Right atrium auricular region (tissue), 2 donors: ENCODE measurements around the gene MAD1L1. TPM values are rescaled to one million over a fixed set of nuclear protein-coding genes. Genes with fewer than 3 reads are reported as not detected.

Experiments used
- DNase-seq: peaks from one replicate; pipeline ENCODE4 v3.0.0-alpha.2; 2019; ENCODE audit warnings: low spot score
- H3K27ac ChIP-seq, 2 donors: fragments of 200-600 bp; sonication (generic); 1 replicate in 1 of 2; 2 replicates in 1 of 2; pipeline ENCODE4 v1.5.1; 2016 to 2019
- H3K27me3 ChIP-seq, 2 donors: fragments of 200-600 bp; sonication (generic); one replicate each; pipeline versions ENCODE4 v1.5.1 to v1.6.0; 2017 to 2019
- H3K36me3 ChIP-seq: fragments of 200-600 bp; sonication (generic); one replicate; pipeline ENCODE4 v1.5.1; 2016
- H3K4me1 ChIP-seq, 2 donors: fragments of 200-600 bp; sonication (generic); one replicate each; pipeline versions ENCODE4 v1.5.1 to v1.6.0; 2017 to 2019
- H3K4me3 ChIP-seq, 2 donors: fragments of 200-600 bp; sonication (generic); 1 replicate in 1 of 2; 2 replicates in 1 of 2; pipeline ENCODE4 v1.5.1; 2017 to 2019; ENCODE audit warnings: mild to moderate bottlenecking in 1 of 2, moderate library complexity in 1 of 2
- H3K9me3 ChIP-seq, 2 donors: fragments of 200-600 bp; sonication (generic); one replicate each; pipeline ENCODE4 v1.5.1; 2019
- total RNA-seq, 2 donors: library from RNA; depleted of rRNA; stranded (reverse); fragments of >200 nt; gene quantifications; one replicate each; pipeline ENCODE4 v1.1.0, GENCODE V29; 2016
- TF ChIP-seq, protein P1 (sequence below), 2 donors: fragments of 200-600 bp; sonication (generic); IDR thresholded peaks; one replicate each; pipeline ENCODE4 v1.5.1; 2019; ENCODE audit warnings: antibody characterized with exemption in 2 of 2

The MAD1L1 gene
- total RNA-seq, 2 donors from 2014 or later = 13.3 to 31.9 TPM

DNA sequence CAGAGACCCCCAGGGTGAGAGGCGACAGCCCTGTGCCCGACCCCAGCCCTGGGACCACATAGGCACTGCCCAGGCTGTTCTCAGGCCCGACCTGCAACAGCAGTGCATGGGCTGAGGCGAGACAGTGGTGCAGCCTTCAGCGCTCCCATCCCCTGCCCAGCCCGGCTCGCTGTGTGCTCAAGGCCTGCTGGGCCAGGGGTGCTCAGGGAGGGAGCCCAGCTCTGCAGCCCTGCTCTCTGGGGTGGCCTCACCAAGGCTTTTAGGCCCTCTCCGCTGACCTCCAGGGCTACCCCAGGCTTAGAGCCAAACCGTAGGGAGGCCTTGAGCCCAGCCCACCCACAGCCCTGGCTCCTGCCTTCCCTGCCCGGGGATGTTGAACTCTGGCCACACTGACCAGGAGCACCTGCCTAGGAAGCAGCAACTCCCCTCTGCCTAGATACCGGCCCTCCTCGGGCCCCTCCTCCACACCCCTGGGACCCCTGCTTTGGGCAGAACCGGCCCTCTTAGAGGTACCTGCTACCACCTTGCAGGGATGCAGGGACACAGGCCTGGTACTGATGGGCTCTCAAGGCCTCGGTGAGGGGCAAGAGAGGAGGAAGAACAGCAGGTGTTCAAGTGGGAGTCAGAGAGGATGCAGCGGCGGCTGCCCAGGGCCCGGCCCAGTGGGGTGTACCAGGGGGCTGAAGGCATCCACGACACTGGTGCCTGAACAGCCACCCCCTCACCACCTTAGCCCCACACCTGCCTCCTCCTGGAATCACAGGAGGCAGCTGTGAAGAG lies 331.1 kb downstream of the MAD1L1 start:
- Histone ChIP-seq H3K27me3 (no peaks in the 10 kb centered on the region), H3K4me1 (peaks cover 0 to 23% of the 10 kb centered on the region in 2 donors), H3K36me3 (peaks cover 4% of the 10 kb centered on the region), H3K27ac (no peak overlapping the region), H3K4me3 (no peak overlapping the region), H3K9me3 (no peaks in the 10 kb centered on the region)
- TF ChIP-seq, protein P1, sequence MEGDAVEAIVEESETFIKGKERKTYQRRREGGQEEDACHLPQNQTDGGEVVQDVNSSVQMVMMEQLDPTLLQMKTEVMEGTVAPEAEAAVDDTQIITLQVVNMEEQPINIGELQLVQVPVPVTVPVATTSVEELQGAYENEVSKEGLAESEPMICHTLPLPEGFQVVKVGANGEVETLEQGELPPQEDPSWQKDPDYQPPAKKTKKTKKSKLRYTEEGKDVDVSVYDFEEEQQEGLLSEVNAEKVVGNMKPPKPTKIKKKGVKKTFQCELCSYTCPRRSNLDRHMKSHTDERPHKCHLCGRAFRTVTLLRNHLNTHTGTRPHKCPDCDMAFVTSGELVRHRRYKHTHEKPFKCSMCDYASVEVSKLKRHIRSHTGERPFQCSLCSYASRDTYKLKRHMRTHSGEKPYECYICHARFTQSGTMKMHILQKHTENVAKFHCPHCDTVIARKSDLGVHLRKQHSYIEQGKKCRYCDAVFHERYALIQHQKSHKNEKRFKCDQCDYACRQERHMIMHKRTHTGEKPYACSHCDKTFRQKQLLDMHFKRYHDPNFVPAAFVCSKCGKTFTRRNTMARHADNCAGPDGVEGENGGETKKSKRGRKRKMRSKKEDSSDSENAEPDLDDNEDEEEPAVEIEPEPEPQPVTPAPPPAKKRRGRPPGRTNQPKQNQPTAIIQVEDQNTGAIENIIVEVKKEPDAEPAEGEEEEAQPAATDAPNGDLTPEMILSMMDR (IDR thresholded peaks at IDR 0.05) = no peak
- DNase-seq = no peak

DNA sequence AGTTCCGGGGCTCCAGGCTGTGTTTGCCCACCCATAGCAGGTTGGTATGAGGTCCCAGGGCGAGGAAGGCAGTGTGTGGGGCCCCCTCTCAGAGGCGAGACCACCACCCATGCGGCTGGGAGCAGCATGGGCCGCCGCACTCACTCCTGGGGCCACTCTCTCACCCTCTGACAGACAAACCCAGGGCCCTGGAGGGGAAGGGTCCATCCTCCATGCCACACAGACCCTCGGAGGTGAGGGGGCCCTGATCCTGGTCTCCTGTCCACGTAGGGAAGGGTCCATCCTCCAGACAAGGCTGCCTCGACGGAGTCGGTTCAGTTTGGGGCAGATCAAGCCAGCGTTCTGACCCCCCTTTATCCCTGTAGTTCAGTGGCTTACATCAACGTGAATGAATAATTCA lies 331.9 kb downstream of the MAD1L1 start:
- Histone ChIP-seq H3K27me3 (no peaks in the 10 kb centered on the region), H3K4me1 (peaks cover 0 to 27% of the 10 kb centered on the region in 2 donors), H3K4me3 (no peak overlapping the region), H3K36me3 (peaks cover 4% of the 10 kb centered on the region), H3K9me3 (no peaks in the 10 kb centered on the region), H3K27ac (no peak overlapping the region)
- TF ChIP-seq, protein P1 (IDR thresholded peaks at IDR 0.05) = no peak
- no peak for DNase-seq

DNA sequence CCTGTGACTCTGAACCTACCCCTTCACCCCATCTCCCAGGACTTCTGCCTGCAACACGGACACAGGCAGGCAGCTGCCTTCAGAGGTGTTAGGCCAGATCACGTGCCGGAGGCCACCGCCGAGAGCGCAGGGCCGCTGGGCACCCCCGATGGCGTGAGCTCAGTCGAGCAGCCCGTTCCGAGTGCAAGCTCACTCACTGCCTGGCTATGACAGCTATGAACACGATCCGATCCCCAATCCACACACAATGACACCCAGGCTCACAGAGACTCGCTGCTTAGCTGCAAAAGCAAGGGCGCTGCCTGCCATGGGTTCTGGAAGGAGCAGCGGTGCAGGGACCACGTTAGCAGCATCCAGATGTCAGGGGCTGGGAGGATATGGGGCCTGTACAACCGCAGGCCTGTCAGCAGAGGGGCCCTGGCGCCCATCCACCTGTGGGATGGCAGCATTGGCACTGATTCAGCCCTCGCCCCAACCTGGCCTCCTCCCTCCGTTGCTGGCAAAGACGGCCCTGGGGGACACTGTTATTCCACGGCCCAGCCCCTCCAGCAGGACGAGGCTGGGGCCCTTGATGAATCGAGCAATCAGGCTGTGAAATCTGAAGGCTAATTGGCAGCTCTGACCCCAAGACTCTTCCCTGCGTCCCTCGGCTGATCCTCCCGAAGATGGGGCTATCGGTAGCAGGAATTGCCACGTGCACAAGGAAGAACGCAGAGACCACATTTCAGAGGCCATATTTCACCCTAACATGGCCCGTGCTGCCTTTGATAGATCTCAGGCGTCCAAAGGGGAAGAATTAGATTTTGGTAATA lies 332.6 kb downstream of the MAD1L1 start:
- H3K9me3 ChIP-seq = no peaks in the 10 kb centered on the region
- peaks cover 4% of the 10 kb centered on the region for H3K36me3 ChIP-seq
- H3K4me3 ChIP-seq = no peak overlapping the region
- peak overlapping the region in 1 of 2 donors; percentile 65 for H3K27ac ChIP-seq
- H3K4me1 ChIP-seq = peaks cover 0 to 34% of the 10 kb centered on the region in 2 donors
- TF ChIP-seq, protein P1 (IDR thresholded peaks at IDR 0.05) = no peak
- no peak for DNase-seq
- no peaks in the 10 kb centered on the region for H3K27me3 ChIP-seq

DNA sequence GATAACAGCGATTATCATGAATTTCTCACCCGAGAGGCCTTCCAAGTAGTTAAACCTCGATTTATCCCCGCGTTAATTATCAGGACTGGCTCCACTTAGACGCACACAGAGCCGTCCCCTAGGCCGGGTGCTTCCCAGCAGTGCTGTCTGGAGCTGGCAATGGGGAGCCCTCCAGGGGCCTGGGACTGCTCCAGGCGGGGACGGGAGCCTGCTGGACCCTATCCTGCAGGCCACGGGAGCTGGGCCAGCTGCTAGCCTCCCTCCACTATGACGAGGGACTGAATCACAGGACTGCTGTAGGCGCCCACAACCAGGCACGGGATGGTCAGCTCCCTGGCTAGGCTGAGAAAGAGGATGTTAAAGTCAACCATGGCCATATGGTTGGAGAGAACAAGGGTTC lies 333.5 kb downstream of the MAD1L1 start:
- no peaks in the 10 kb centered on the region for H3K27me3 ChIP-seq
- TF ChIP-seq, protein P1 (IDR thresholded peaks at IDR 0.05) = no peak
- H3K9me3 ChIP-seq = no peaks in the 10 kb centered on the region
- peaks cover 4% of the 10 kb centered on the region for H3K36me3 ChIP-seq
- no peak overlapping the region for H3K4me3 ChIP-seq
- H3K4me1 ChIP-seq = peaks cover 0 to 35% of the 10 kb centered on the region in 2 donors
- DNase-seq = no peak
- H3K27ac ChIP-seq = peak overlapping the region; percentile 29 to 65

DNA sequence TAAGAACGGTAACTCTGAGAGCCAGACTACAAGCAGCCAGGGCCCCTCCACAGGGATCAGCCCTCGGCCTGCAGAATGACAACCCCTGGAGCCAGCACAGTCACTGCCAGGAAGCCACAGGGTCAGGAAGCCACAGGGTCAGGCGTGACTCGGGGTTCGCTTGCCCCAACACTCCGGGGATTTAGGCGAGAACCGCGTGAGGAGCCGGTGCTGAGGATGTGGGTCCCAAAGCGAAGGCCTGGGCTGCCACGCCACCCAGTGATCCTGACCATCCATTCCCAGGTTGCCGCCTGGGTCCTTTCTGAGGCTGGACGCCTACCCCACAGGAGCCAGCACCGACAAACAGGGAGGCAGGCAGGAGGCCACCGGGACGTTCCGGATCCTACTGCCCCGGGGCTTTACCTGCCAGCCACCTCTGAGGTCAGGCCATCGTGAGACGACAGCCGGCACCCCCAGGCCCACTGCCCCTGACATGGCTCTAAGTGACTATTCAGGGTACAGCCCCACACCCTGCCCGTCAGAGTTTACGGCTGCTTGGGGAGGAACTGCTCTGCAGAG lies 334.0 kb downstream of the MAD1L1 start:
- no peaks in the 10 kb centered on the region for H3K27me3 ChIP-seq
- no peak overlapping the region for H3K4me3 ChIP-seq
- peaks cover 4% of the 10 kb centered on the region for H3K36me3 ChIP-seq
- no peak for DNase-seq
- TF ChIP-seq, protein P1 (IDR thresholded peaks at IDR 0.05) = no peak
- H3K27ac ChIP-seq = peak overlapping the region; percentile 29 to 65
- H3K9me3 ChIP-seq = no peaks in the 10 kb centered on the region
- H3K4me1 ChIP-seq = peaks cover 0 to 35% of the 10 kb centered on the region in 2 donors
